ENCODE results near the gene SEPTIN11.
"Not testable (repeated sequence)": the region's sequence is repeated elsewhere in the genome, so short reads cannot be mapped to it uniquely, and the experiment has no call there.

SEPTIN11 gene

DNA sequence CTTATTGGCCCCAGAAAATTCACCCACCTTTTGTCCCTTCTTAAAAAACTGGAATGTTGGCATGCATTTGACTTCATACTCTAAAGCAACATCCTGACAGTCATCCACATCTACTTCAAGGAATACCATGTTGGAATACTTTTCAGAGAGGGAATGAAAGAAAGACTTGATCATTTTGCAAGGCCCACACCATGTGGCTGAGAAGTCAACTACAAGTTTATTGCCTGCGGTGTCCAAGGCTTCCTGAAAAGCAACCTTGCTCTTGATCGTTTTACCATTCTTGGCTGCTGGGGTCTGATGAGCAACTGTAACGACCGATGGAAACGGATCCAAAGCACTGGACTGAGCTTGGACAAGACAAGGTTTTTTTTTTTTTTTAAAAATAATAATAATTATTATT is 9.3 kb downstream of the SEPTIN11 start:
- no peaks in the 10 kb centered on the region for H3K36me3 ChIP-seq
- H3K27me3 ChIP-seq = no peaks in the 10 kb centered on the region
- H3K4me1 ChIP-seq (ENCODE audit: control insufficient read depth in 1 of 2, insufficient read depth in 1 of 2, low read depth in 1 of 2, low read length in 1 of 2) = peaks cover 4 to 8% of the 10 kb centered on the region in 2 experiments
- H3K9me3 ChIP-seq = no peaks in the 10 kb centered on the region
- TF ChIP-seq, protein P1, sequence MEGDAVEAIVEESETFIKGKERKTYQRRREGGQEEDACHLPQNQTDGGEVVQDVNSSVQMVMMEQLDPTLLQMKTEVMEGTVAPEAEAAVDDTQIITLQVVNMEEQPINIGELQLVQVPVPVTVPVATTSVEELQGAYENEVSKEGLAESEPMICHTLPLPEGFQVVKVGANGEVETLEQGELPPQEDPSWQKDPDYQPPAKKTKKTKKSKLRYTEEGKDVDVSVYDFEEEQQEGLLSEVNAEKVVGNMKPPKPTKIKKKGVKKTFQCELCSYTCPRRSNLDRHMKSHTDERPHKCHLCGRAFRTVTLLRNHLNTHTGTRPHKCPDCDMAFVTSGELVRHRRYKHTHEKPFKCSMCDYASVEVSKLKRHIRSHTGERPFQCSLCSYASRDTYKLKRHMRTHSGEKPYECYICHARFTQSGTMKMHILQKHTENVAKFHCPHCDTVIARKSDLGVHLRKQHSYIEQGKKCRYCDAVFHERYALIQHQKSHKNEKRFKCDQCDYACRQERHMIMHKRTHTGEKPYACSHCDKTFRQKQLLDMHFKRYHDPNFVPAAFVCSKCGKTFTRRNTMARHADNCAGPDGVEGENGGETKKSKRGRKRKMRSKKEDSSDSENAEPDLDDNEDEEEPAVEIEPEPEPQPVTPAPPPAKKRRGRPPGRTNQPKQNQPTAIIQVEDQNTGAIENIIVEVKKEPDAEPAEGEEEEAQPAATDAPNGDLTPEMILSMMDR (IDR thresholded peaks at IDR 0.05) = no peak
- H3K4me3 ChIP-seq (ENCODE audit: low read depth in 1 of 2, low read length in 1 of 2) = no peak overlapping the region
- H3K27ac ChIP-seq = no peak overlapping the region

DNA sequence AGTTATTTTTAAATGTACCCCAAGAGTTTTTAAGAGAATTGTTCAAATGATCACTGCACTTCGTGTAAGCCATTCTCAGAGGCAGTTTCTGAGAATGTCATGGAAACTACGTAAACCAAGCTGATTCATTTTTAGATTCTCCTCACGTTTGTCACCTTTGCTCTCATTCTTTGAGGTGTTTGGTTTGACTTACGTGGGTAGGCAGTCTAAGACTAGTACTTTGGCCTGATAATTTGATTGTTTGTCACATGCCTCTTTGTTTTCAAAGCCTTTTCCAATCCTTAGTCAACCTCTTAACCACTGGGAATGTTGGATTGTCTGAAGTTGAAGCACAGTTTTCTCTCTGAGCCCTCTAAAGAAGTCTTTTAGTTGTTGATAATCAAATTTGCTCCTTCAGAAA is 10.5 kb downstream of the SEPTIN11 start:
- Histone ChIP-seq H3K36me3 (no peaks in the 10 kb centered on the region), H3K27me3 (no peaks in the 10 kb centered on the region), H3K27ac (no peak overlapping the region), H3K4me3 (ENCODE audit: low read depth in 1 of 2, low read length in 1 of 2) (no peak overlapping the region), H3K4me1 (ENCODE audit: control insufficient read depth in 1 of 2, insufficient read depth in 1 of 2, low read depth in 1 of 2, low read length in 1 of 2) (peaks cover 4 to 8% of the 10 kb centered on the region in 2 experiments), H3K9me3 (no peaks in the 10 kb centered on the region)
- TF ChIP-seq, protein P1 (IDR thresholded peaks at IDR 0.05) = no peak

DNA sequence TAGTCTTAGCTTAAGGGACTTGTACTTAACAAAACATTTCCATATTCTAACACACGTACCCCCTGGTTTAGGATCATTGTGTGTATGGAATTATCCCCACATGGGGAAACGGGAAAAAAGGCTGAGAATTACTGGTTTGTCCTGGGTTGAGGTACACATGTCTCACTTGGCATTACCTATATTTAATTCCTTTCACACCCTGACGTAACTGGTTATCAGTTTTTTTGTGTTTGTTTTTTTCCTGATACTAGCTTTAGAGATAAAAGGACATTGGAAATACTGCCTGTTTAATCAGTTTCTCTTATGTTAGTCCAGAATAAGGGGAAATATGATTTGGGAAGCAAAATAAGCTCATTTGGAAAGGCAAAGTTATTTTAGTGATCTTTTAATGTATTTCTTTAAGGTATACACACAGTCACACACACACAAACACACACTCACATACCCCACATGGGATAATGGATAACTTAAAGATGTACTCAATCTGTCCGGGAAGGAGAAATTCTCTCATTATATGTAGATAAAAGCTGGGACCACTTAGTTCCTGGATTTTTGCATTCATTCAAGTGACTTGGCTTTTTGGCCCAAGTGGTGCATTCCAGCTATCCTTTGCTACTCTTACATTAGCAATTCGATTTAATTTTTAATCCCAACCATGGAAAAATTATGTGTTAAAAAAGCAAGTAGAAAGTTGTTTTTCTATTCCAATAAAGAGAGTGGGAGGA is 13.0 kb downstream of the SEPTIN11 start:
- Histone ChIP-seq H3K27ac (no peak overlapping the region), H3K4me1 (ENCODE audit: control insufficient read depth in 1 of 2, insufficient read depth in 1 of 2, low read depth in 1 of 2, low read length in 1 of 2) (peaks cover 4 to 8% of the 10 kb centered on the region in 2 experiments), H3K27me3 (no peaks in the 10 kb centered on the region), H3K4me3 (ENCODE audit: low read depth in 1 of 2, low read length in 1 of 2) (no peak overlapping the region), H3K36me3 (no peaks in the 10 kb centered on the region), H3K9me3 (no peaks in the 10 kb centered on the region)
- TF ChIP-seq, protein P1 (IDR thresholded peaks at IDR 0.05) = no peak

DNA sequence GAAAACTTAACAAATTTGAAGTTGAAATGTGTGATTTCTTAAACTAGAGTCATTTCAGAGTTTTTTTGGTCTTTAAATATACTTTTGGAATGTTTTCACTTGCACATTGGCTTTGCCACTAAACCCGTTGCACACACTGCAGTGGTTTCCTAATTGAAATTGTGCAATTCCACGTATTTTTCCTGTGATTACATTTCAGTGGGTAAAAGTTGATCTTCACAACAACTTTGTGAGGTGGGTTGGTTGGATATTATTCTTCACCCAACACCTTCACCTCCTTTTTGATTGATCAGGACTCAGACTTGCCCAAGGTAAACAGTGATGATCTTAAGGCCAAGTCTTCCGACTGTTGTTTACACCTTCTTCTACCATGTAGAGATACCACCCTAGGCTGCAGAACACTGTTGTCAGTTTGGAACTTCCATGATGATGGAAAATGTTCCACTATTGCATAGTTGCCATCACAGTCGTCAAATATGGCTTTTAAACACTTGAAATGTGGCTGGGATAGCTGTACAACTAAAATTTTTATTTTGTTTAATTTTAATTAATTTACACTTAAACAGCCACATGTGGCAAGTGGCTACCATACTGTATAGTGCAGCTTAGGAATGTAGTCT is 13.7 kb downstream of the SEPTIN11 start:
- H3K27me3 ChIP-seq = no peaks in the 10 kb centered on the region
- H3K27ac ChIP-seq = no peak overlapping the region
- peaks cover 4 to 8% of the 10 kb centered on the region in 2 experiments for H3K4me1 ChIP-seq (ENCODE audit: control insufficient read depth in 1 of 2, insufficient read depth in 1 of 2, low read depth in 1 of 2, low read length in 1 of 2)
- no peaks in the 10 kb centered on the region for H3K9me3 ChIP-seq
- H3K36me3 ChIP-seq = no peaks in the 10 kb centered on the region
- TF ChIP-seq, protein P1 (IDR thresholded peaks at IDR 0.05) = no peak
- no peak overlapping the region for H3K4me3 ChIP-seq (ENCODE audit: low read depth in 1 of 2, low read length in 1 of 2)

DNA sequence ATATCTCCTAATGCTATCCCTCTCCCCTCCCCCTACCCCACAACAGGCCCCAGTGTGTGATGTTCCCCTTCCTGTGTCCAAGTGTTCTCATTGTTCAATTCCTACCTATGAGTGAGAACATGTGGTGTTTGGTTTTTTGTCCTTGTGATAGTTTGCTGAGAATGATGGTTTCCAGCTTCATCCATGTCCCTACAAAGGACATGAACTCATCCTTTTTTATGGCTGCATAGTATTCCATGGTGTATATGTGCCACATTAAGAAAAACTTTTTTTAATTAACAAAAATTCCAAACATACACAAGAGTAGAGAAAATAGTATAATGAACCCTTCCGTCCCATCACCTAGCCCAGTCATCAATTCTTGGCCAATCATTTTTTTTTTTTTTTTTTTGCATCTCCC is 14.4 kb downstream of the SEPTIN11 start:
- H3K27ac ChIP-seq; H3K36me3 ChIP-seq; H3K27me3 ChIP-seq; H3K9me3 ChIP-seq; H3K4me3 ChIP-seq (ENCODE audit: low read depth in 1 of 2, low read length in 1 of 2); H3K4me1 ChIP-seq (ENCODE audit: control insufficient read depth in 1 of 2, insufficient read depth in 1 of 2, low read depth in 1 of 2, low read length in 1 of 2): not testable (repeated sequence)

DNA sequence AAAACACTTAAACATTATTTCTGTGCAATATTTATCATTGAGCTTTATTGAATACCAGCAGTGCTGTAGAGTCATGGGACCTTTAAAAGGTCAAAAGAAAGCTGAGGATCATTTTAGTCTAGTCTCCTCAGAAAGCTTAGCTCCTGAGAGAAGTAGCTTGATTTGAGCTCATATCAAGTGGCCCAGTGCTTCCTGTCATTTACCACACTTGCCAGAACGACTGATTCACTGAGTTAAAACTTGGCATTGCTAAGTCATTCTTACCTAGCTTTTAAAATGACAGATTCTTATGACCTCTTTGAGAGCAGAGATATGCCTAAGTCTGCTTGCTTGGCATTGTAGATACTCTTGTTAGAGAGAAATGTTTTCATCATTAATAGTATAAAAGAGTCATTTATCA is 15.2 kb downstream of the SEPTIN11 start:
- Histone ChIP-seq H3K4me1 (ENCODE audit: control insufficient read depth in 1 of 2, insufficient read depth in 1 of 2, low read depth in 1 of 2, low read length in 1 of 2) (peaks cover 4 to 8% of the 10 kb centered on the region in 2 experiments), H3K4me3 (ENCODE audit: low read depth in 1 of 2, low read length in 1 of 2) (no peak overlapping the region), H3K27me3 (no peaks in the 10 kb centered on the region), H3K36me3 (no peaks in the 10 kb centered on the region), H3K9me3 (no peaks in the 10 kb centered on the region), H3K27ac (no peak overlapping the region)
- TF ChIP-seq, protein P1 (IDR thresholded peaks at IDR 0.05) = no peak
